ENCODE results near the gene CWH43.
"Not testable (repeated sequence)": the region's sequence is repeated elsewhere in the genome, so short reads cannot be mapped to it uniquely, and the experiment has no call there.

CWH43 gene

GRCh38 chr4:49109567-49110166 is 123.6 kb downstream of the CWH43 start:
- H3K4me3 ChIP-seq (ENCODE audit: low read depth, low read length) = peak overlapping the region; percentile 3; the same call in 1 of the 2 replicates
- H3K27me3 ChIP-seq (ENCODE audit: control insufficient read depth, insufficient read depth, low read length); H3K9ac ChIP-seq (ENCODE audit: low read length); H3K4me1 ChIP-seq (ENCODE audit: control insufficient read depth, insufficient read depth, low read length); H3K27ac ChIP-seq (ENCODE audit: low read depth, low read length); H3K36me3 ChIP-seq (ENCODE audit: control insufficient read depth, insufficient read depth, low read length): not testable (repeated sequence)
- peaks cover 88% of the 10 kb centered on the region for H3K9me3 ChIP-seq (ENCODE audit: control insufficient read depth, insufficient read depth, low read depth, low read length)

- peaks cover 88% of the 10 kb centered on the region for H3K9me3 ChIP-seq (ENCODE audit: control insufficient read depth, insufficient read depth, low read depth, low read length)
- not testable (repeated sequence) for H3K9ac ChIP-seq (ENCODE audit: low read length); H3K27ac ChIP-seq (ENCODE audit: low read depth, low read length); H3K4me1 ChIP-seq (ENCODE audit: control insufficient read depth, insufficient read depth, low read length); H3K4me3 ChIP-seq (ENCODE audit: low read depth, low read length); H3K36me3 ChIP-seq (ENCODE audit: control insufficient read depth, insufficient read depth, low read length); H3K27me3 ChIP-seq (ENCODE audit: control insufficient read depth, insufficient read depth, low read length)
These were observed 124.5 kb downstream of the CWH43 start for GRCh38 chr4:49110579-49110978.
